Smooth muscle cell (in vitro differentiated cells): ENCODE data around the gene PTGS2. TPM values are rescaled to one million over a fixed set of nuclear protein-coding genes. Genes with fewer than 3 reads are reported as not detected.

ENCODE experiments used
- DNase-seq: peaks from one replicate; lab custom pipeline; 2025; ENCODE audit not compliant: unreplicated experiment; lab: John Stamatoyannopoulos, UW
- H2AFZ ChIP-seq: fragments of 200-600 bp; sonication (generic); 2 replicates; pipeline ENCODE4 v1.6.0; 2016; ENCODE audit warnings: antibody characterized with exemption, low read depth, mild to moderate bottlenecking
- H3F3A ChIP-seq: fragments of 200-600 bp; sonication (generic); 2 replicates; pipeline ENCODE4 v1.6.0; 2017; ENCODE audit warnings: antibody characterized with exemption, low read depth
- H3K27ac ChIP-seq: fragments of 200-600 bp; sonication (generic); 2 replicates; pipeline ENCODE4 v1.5.1; 2016; ENCODE audit warnings: low read depth, mild to moderate bottlenecking
- H3K27me3 ChIP-seq: fragments of 200-600 bp; sonication (generic); 2 replicates; pipeline ENCODE4 v1.6.1; 2016; ENCODE audit warnings: low read depth, mild to moderate bottlenecking
- H3K36me3 ChIP-seq: fragments of 200-600 bp; sonication (generic); 2 replicates; pipeline ENCODE4 v1.5.1; 2016; ENCODE audit warnings: low read depth
- H3K4me1 ChIP-seq: fragments of 200-600 bp; sonication (generic); 2 replicates; pipeline ENCODE4 v1.5.1; 2016; ENCODE audit warnings: low read depth
- H3K4me2 ChIP-seq: fragments of 200-600 bp; sonication (generic); 2 replicates; pipeline ENCODE4 v1.6.0; 2016; ENCODE audit warnings: mild to moderate bottlenecking
- H3K4me3 ChIP-seq: fragments of 200-600 bp; sonication (generic); 2 replicates; pipeline ENCODE4 v1.5.1; 2016; ENCODE audit warnings: mild to moderate bottlenecking
- H3K79me2 ChIP-seq: fragments of 200-600 bp; sonication (generic); 2 replicates; pipeline ENCODE4 v1.6.0; 2016; ENCODE audit warnings: low read depth, mild to moderate bottlenecking
- H3K9ac ChIP-seq: fragments of 200-600 bp; sonication (generic); 2 replicates; pipeline ENCODE4 v1.6.0; 2016; ENCODE audit warnings: low read depth
- H3K9me3 ChIP-seq: fragments of 200-600 bp; sonication (generic); replicated peaks from 2 replicates; pipeline ENCODE4 v1.5.1; 2016; ENCODE audit warnings: low read depth
- H4K20me1 ChIP-seq: fragments of 200-600 bp; sonication (generic); 2 replicates; pipeline ENCODE4 v1.6.0; 2016; ENCODE audit warnings: low read depth
- CTCF ChIP-seq: fragments of 200-600 bp; sonication (generic); IDR thresholded peaks from 2 replicates; pipeline ENCODE4 v1.5.1; 2017; ENCODE audit warnings: borderline replicate concordance, mild to moderate bottlenecking, antibody characterized with exemption; ENCODE audit not compliant: insufficient read depth, poor library complexity, severe bottlenecking
- WGBS: methylation state at CpG from one replicate; pipeline ENCODE4 v1.1.7; 2016; ENCODE audit warnings: low lambda C conversion rate; 5-methylcytosine and 5-hydroxymethylcytosine counted together
- polyA plus RNA-seq: library from polyadenylated mRNA; unstranded; fragments of >200 nt; fragmentation: Nextera tagmentation; extraction: Ambion mirVana; gene quantifications from 2 replicates; pipeline ENCODE4 v1.2.1, GENCODE V29; 2016
- total RNA-seq: library from RNA; depleted of rRNA; stranded (reverse); fragments of >200 nt; gene quantifications from 2 replicates; pipeline ENCODE4 v1.2.3, GENCODE V29; 2014

The PTGS2 gene
- total and polyA plus RNA-seq, 2 experiments from 2014 or later: 37.2 to 148 TPM

GRCh38 chr1:186633116-186633515 lies 47.1 kb downstream of the PTGS2 start:
- Histone ChIP-seq H3K36me3 (no peaks in the 10 kb centered on the region), H2AFZ (no peak overlapping the region), H3K27ac (no peak overlapping the region), H3K4me3 (no peak overlapping the region), H3K4me1 (no peaks in the 10 kb centered on the region), H3F3A (no peaks in the 10 kb centered on the region), H3K9ac (no peak overlapping the region), H3K27me3 (no peaks in the 10 kb centered on the region), H4K20me1 (no peaks in the 10 kb centered on the region), H3K9me3 (no peaks in the 10 kb centered on the region), H3K4me2 (no peak overlapping the region), H3K79me2 (no peaks in the 10 kb centered on the region)
- DNase-seq: no peak
- 100% methylated on average over 1 of the region's 1 CpG for WGBS
- no peak for TF ChIP-seq CTCF

- Histone ChIP-seq H2AFZ (no peak overlapping the region), H3K9ac (no peak overlapping the region), H3F3A (no peaks in the 10 kb centered on the region), H3K4me2 (no peak overlapping the region), H3K27me3 (no peaks in the 10 kb centered on the region), H3K9me3 (no peaks in the 10 kb centered on the region), H3K27ac (no peak overlapping the region), H3K4me3 (no peak overlapping the region), H4K20me1 (no peaks in the 10 kb centered on the region), H3K4me1 (peaks cover 6% of the 10 kb centered on the region), H3K79me2 (no peaks in the 10 kb centered on the region), H3K36me3 (no peaks in the 10 kb centered on the region)
- 100% methylated on average over 1 of the region's 1 CpG for WGBS
- no peak for TF ChIP-seq CTCF
- no peak for DNase-seq
Measured at GRCh38 chr1:186629341-186629740, 50.9 kb downstream of the PTGS2 start.

- no peak overlapping the region for H3K4me2 ChIP-seq
- no peak overlapping the region for H3K27ac ChIP-seq
- H3K4me3 ChIP-seq: no peak overlapping the region
- H2AFZ ChIP-seq: no peak overlapping the region
- no peak for DNase-seq
- no peak for TF ChIP-seq CTCF
- H3K27me3 ChIP-seq: no peaks in the 10 kb centered on the region
- H3K79me2 ChIP-seq: no peaks in the 10 kb centered on the region
- H4K20me1 ChIP-seq: no peaks in the 10 kb centered on the region
- H3K4me1 ChIP-seq: peaks cover 6% of the 10 kb centered on the region
- H3K9me3 ChIP-seq: no peaks in the 10 kb centered on the region
- H3K36me3 ChIP-seq: no peaks in the 10 kb centered on the region
- no peaks in the 10 kb centered on the region for H3F3A ChIP-seq
- no peak overlapping the region for H3K9ac ChIP-seq
Measured at GRCh38 chr1:186628910-186629309, 51.3 kb downstream of the PTGS2 start.

GRCh38 chr1:186627019-186627418 lies 53.2 kb downstream of the PTGS2 start:
- no peaks in the 10 kb centered on the region for H3K79me2 ChIP-seq
- no peaks in the 10 kb centered on the region for H4K20me1 ChIP-seq
- H3K4me1 ChIP-seq: peaks cover 6% of the 10 kb centered on the region
- H3K4me3 ChIP-seq: no peak overlapping the region
- no peaks in the 10 kb centered on the region for H3K27me3 ChIP-seq
- no peaks in the 10 kb centered on the region for H3F3A ChIP-seq
- H2AFZ ChIP-seq: no peak overlapping the region
- H3K9ac ChIP-seq: no peak overlapping the region
- no peaks in the 10 kb centered on the region for H3K36me3 ChIP-seq
- H3K4me2 ChIP-seq: no peak overlapping the region
- no peak overlapping the region for H3K27ac ChIP-seq
- WGBS: 48% methylated on average over 2 of the region's 2 CpGs
- TF ChIP-seq CTCF: no peak
- no peaks in the 10 kb centered on the region for H3K9me3 ChIP-seq
- DNase-seq: no peak
